Subcutaneous adipose tissue (tissue), 4 donors: ENCODE data around the gene FLAD1. TPM values are rescaled to one million over a fixed set of nuclear protein-coding genes. Genes with fewer than 3 reads are reported as not detected.

Experiments
- CTCF ChIP-seq: fragments of 450-650 bp; IDR thresholded peaks from one replicate; pipeline ENCODE4 v1.5.1; 2016; ENCODE audit warnings: low read depth, mild to moderate bottlenecking, control low read depth, antibody characterized with exemption, moderate library complexity
- total RNA-seq, 4 donors: library from RNA; depleted of rRNA; stranded (reverse); fragments of >200 nt; gene quantifications; one replicate each; pipeline ENCODE4 v1.1.0, GENCODE V29; 2016

Gene FLAD1
- total RNA-seq, 4 donors from 2014 or later = 23.5 to 25.9 (median 24.7) TPM

DNA sequence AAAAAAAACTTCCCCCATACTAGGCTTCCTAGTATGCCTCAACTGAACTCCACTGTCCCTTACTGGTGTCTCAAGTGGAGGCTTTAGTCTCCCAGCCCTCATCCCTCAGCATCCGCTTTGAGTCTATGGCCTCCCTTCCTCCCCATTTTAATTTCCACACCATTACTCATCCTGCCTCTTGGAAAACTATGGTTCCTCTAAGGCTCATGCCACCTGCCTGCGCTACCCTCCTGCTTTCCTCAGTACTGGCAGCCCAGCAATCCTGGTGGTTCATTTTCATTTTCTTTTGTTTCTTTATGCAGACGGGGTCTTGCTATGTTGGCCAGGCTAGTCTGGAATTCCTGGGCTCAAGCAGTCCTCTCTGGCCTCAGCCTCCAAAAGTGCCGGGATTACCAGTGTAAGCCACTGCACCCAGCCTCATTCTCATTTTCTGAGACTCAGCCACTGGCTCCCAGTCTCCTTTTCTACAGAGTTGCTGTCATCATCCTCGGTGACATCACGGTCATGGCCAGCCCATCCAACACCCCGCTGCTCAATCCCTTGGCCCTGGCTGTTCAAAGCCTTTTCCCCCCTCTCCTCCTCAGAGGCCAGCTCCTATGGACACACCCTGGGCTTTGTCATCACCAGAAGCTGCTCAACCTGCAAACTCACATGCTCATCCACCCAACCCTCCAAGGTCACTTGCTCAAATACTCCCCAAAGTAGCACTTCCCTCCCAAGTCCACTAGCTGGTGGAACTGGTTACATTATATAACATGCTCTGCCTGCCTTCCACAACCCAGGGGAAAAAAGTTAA is 44.3 kb upstream of the FLAD1 start:
- TF ChIP-seq CTCF = no peak

DNA sequence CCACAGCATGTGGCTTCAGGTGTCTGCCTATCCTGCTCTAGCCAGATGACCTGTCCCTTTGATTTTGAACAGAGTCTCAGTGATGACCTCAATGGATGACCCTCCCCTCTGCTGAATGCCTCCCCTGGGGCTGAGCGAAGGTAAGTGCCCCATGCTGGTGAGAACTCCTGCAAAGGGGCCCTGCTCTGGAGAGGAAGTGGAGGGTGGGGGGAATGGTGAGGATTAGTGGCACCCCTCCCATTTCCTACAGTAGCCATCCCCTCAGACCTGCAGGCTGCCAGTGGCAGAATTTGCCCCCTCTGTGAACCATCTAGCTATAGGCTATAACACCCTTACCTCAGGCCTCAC is 43.0 kb upstream of the FLAD1 start:
- no peak for TF ChIP-seq CTCF

GRCh38 chr1:154940651-154941194 is 42.4 kb upstream of the FLAD1 start:
- no peak for TF ChIP-seq CTCF

DNA sequence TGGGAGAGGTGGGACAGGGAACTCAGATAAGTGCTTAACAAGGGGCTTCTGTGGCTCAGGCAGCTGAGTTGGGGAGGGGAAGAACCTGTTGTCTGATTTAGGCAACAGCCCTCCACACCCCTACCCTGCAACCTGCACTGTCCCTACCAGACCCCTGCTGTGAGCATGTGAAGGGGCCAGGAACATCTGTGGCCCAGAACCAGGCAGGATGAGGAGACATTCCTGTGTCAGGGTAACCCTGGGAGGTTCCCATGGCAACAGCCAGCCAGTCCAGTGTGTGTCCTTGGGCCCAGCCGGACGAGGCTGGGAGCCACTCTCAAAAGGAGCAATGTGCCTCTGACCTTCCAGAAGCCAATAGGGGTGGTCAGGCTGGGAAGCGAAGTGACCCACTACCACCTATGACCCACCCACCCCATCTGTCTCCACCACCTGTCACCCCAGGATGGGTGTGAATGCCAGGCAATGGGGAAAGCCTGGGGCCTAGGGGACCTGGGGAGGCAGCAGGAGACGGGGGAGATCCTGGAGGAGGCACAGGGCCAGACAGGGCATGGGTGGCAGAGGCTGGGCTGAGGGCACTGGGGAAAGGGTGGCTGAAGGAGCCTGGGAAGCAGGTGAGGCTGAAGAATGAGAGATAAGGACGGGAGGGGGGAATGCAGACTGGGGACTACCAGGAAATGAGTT is 41.7 kb upstream of the FLAD1 start:
- TF ChIP-seq CTCF = no peak

DNA sequence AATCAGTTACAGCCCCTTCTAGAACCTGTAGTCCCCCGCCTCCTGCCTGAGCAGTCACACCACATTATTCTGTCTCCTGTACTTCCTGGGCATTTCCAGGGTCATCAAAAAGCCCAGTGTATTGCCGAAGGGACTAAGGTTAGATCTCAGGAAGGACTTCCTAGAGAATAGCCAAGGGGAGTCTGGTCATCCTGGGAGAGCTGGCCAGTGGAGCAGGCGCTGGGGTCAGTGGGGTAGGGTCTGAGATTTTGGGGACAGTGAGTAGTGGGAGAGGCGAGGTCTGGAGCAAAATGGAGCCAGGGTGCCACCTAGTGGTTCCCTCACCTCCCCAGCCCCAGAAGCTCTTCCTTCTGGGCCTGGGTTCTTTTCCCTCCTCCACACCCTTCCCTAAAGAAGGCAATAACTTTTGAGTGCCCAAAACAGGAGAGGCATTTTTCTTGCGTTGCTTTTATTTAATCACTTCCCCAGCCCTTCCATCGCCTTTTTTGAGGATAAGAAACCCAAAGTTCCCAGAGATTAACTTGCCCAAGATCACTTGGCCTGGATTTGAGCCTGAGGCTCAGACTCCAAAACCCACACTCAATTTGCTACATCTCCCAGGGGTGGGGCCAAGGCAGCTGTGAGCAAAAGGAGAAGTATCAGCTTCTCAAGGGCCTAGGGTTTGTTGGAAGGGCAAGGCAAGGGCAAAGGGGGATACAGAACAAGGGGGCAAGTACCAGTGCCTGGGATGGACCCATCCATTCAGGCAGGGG is 39.3 kb upstream of the FLAD1 start:
- no peak for TF ChIP-seq CTCF

GRCh38 chr1:154944401-154945159 is 38.6 kb upstream of the FLAD1 start:
- no peak for TF ChIP-seq CTCF
